ENCODE data around the gene SEC24B.
A peak's percentile ranks its signal among the peaks of the same experiment; 100 is the strongest.
"Not testable (repeated sequence)": the region's sequence is repeated elsewhere in the genome, so short reads cannot be mapped to it uniquely, and the experiment has no call there.

SEC24B gene

GRCh38 chr4:109560687-109561461 is 127.3 kb downstream of the SEC24B start:
- DNase-seq (ENCODE audit: low read depth, low spot score): peak; percentile 79

GRCh38 chr4:109562457-109563239 is 129.0 kb downstream of the SEC24B start:
- no peak for DNase-seq (ENCODE audit: low read depth, low spot score)

More at GRCh38 chr4:109560687-109561461, 127.3 kb downstream of the SEC24B start:
- H3K4me3 ChIP-seq (ENCODE audit: low read length): peak overlapping the region; percentile 81

GRCh38 chr4:109571494-109571893 is 137.9 kb downstream of the SEC24B start:
- no peak overlapping the region for H3K4me3 ChIP-seq (ENCODE audit: low read length)
- DNase-seq (ENCODE audit: low read depth, low spot score): no peak

More at GRCh38 chr4:109562457-109563239, 129.0 kb downstream of the SEC24B start:
- no peak overlapping the region for H3K4me3 ChIP-seq (ENCODE audit: low read length)

- DNase-seq (ENCODE audit: low read depth, low spot score): no peak
- H3K4me3 ChIP-seq (ENCODE audit: low read length): no peak overlapping the region
Measured at GRCh38 chr4:109572154-109572553, 138.5 kb downstream of the SEC24B start.

GRCh38 chr4:109574443-109574850 is 140.8 kb downstream of the SEC24B start:
- H3K4me3 ChIP-seq (ENCODE audit: low read length): no peak overlapping the region
- DNase-seq (ENCODE audit: low read depth, low spot score): no peak

- no peak for DNase-seq (ENCODE audit: low read depth, low spot score)
- H3K4me3 ChIP-seq (ENCODE audit: low read length): no peak overlapping the region
Measured at GRCh38 chr4:109574931-109575804, 141.6 kb downstream of the SEC24B start.

GRCh38 chr4:109576462-109576861 is 142.8 kb downstream of the SEC24B start:
- DNase-seq (ENCODE audit: low read depth, low spot score): no peak
- H3K4me3 ChIP-seq (ENCODE audit: low read length): no peak overlapping the region

- no peak overlapping the region for H3K4me3 ChIP-seq (ENCODE audit: low read length)
Measured at GRCh38 chr4:109578846-109579245, 145.2 kb downstream of the SEC24B start.

GRCh38 chr4:109579997-109580396 is 146.4 kb downstream of the SEC24B start:
- DNase-seq (ENCODE audit: low read depth, low spot score): not testable (repeated sequence)

More at GRCh38 chr4:109578846-109579245, 145.2 kb downstream of the SEC24B start:
- DNase-seq (ENCODE audit: low read depth, low spot score): no peak

GRCh38 chr4:109588176-109588575 is 154.6 kb downstream of the SEC24B start:
- DNase-seq (ENCODE audit: low read depth, low spot score): no peak
- H3K4me3 ChIP-seq (ENCODE audit: low read length): no peak overlapping the region

More at GRCh38 chr4:109579997-109580396, 146.4 kb downstream of the SEC24B start:
- not testable (repeated sequence) for H3K4me3 ChIP-seq (ENCODE audit: low read length)

GRCh38 chr4:109589119-109589518 is 155.5 kb downstream of the SEC24B start:
- no peak overlapping the region for H3K4me3 ChIP-seq (ENCODE audit: low read length)
- no peak for DNase-seq (ENCODE audit: low read depth, low spot score)

GRCh38 chr4:109589605-109590004 is 156.0 kb downstream of the SEC24B start:
- no peak for DNase-seq (ENCODE audit: low read depth, low spot score)
- no peak overlapping the region for H3K4me3 ChIP-seq (ENCODE audit: low read length)

Data from Jurkat, Clone E6-1 (cell line).